ENCODE measurements around the gene TNFSF9. TPM values are rescaled to one million over a fixed set of nuclear protein-coding genes. Genes with fewer than 3 reads are reported as not detected.

The TNFSF9 gene
- total and polyA plus RNA-seq, 2 of the 8 experiments (the other 6 are each of a cell fraction or from before 2014, with no cell fraction given), result 1.7 to 4.4 TPM

GRCh38 chr19:6521718-6522646 is 8.8 kb upstream of the TNFSF9 start (continued):
- TF ChIP-seq ATF2 (IDR thresholded peaks at IDR 0.05; ENCODE audit: low read length), result no peak
- no peak for TF ChIP-seq TCF12 (IDR thresholded peaks at IDR 0.05; ENCODE audit: low read depth, low read length)
- TF ChIP-seq RXRA (IDR thresholded peaks at IDR 0.05; ENCODE audit: insufficient read depth, low read depth, low read length), result no peak

Measured in H1 (cell line).